Measurements from ENCODE around the gene LTBP2. TPM values are rescaled to one million over a fixed set of nuclear protein-coding genes. Genes with fewer than 3 reads are reported as not detected.

Gene LTBP2
- total and polyA plus RNA-seq, 3 experiments from 2014 or later = 0.24 to 0.83 (median 0.42) TPM

DNA sequence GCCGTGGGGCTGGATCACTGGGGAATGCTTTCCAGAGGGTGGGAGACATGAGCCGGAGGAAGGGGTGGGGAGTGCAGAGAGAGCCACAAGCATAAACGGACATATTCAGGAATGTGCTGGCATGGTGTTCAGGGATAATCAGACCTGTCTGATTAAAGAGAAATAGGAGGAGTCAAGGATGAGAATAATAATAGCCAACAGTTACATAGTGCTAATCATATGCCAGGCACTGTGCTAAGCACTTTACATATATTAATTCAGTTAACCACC, 43.7 kb downstream of the LTBP2 start:
- Mint-ChIP-seq H3K4me1 (peaks cover 20 to 25% (median 22%) of the 10 kb centered on the region in 3 donors), H3K27ac (no peak overlapping the region), H3K4me3 (no peak overlapping the region), H3K9me3 (no peaks in the 10 kb centered on the region), H3K36me3 (peaks cover 0 to 2% (median 0%) of the 10 kb centered on the region in 3 donors), H3K27me3 (peaks cover 20 to 54% of the 10 kb centered on the region in 2 donors)
- Histone ChIP-seq H3K9me3 (ENCODE audit: low read length) (no peaks in the 10 kb centered on the region), H3K4me3 (ENCODE audit: low read length) (no peak overlapping the region), H3K4me1 (ENCODE audit: insufficient read depth, low read length) (peaks cover 20% of the 10 kb centered on the region), H3K27me3 (ENCODE audit: insufficient read depth, low read length, poor library complexity, severe bottlenecking) (peaks cover 28% of the 10 kb centered on the region), H3K36me3 (ENCODE audit: insufficient read depth, low read length) (no peaks in the 10 kb centered on the region), H3K27ac (ENCODE audit: low read depth, low read length) (no peak overlapping the region)
- ChIA-PET CTCF (no interaction called here), POLR2A (no interaction called here)
- no peak for DNase-seq

DNA sequence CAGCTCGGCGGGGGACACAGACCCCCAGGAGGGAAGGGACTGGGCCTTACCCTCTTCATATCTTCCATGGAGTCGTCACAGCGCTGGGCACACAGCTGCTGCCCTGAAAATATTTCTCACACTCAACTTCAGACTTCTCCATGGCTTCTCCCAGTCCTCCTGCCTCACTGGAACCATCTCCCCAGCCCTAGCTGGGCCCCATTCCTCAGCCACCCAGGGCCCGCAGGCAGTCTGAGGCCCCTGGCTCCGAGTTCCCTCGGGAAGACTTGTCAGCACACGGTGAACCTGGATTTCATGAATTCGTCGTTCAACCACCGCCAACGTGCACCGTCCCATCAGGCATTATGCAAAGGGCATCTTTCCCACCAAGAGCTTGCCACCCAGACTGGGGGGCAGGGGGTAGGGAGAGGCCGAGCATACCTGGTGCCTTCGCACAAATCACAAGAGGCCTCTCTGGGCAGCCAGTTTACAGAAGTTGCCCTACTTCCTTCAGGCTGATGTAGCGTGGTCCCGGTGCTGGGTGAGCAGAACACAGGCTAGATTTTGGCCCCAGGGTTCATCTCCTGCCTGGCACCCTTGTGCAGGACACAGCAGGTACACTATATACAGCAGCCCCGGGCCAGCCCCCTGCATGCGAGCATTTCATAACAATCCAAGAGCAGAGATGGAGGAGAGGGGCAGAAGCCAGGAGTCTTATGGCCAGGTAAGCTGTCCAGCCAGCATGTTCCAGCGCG, 44.2 kb downstream of the LTBP2 start:
- Mint-ChIP-seq H3K27me3 (peaks cover 20 to 54% of the 10 kb centered on the region in 2 donors), H3K9me3 (no peaks in the 10 kb centered on the region), H3K36me3 (peaks cover 0 to 2% (median 0%) of the 10 kb centered on the region in 3 donors), H3K27ac (no peak overlapping the region), H3K4me3 (no peak overlapping the region), H3K4me1 (peaks cover 15 to 20% (median 17%) of the 10 kb centered on the region in 3 donors)
- Histone ChIP-seq H3K9me3 (ENCODE audit: low read length) (no peaks in the 10 kb centered on the region), H3K27me3 (ENCODE audit: insufficient read depth, low read length, poor library complexity, severe bottlenecking) (peaks cover 28% of the 10 kb centered on the region), H3K36me3 (ENCODE audit: insufficient read depth, low read length) (no peaks in the 10 kb centered on the region), H3K27ac (ENCODE audit: low read depth, low read length) (no peak overlapping the region), H3K4me1 (ENCODE audit: insufficient read depth, low read length) (peaks cover 15% of the 10 kb centered on the region), H3K4me3 (ENCODE audit: low read length) (no peak overlapping the region)
- CTCF ChIA-PET = no interaction called here
- DNase-seq = no peak
- POLR2A ChIA-PET = no interaction called here

DNA sequence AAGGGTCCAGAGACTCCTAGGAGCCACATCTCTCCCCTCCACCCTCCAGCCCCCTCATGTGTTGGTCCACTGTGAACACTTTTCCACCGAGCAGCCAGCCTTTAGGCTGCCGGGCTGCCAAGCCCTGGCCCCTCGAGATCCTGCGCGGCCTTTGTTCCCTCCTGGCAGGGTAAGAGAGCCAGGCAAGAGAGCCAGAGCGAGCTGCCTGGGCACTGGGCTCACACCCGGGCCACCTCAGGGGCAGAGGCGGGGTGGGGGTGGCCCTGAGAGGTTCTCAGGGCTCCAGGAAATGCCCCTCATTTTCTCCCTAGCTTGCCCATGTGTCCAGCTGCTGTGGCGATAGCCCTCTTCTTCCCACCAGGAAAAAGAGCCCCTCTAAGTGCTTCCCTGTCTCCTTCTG, 44.8 kb downstream of the LTBP2 start:
- Mint-ChIP-seq H3K4me3 (no peak overlapping the region), H3K27me3 (peaks cover 20 to 54% of the 10 kb centered on the region in 2 donors), H3K36me3 (peaks cover 0 to 2% (median 0%) of the 10 kb centered on the region in 3 donors), H3K27ac (no peak overlapping the region), H3K4me1 (peaks cover 9 to 14% (median 11%) of the 10 kb centered on the region in 3 donors), H3K9me3 (no peaks in the 10 kb centered on the region)
- ChIA-PET CTCF (no interaction called here), POLR2A (no interaction called here)
- Histone ChIP-seq H3K4me3 (ENCODE audit: low read length) (no peak overlapping the region), H3K36me3 (ENCODE audit: insufficient read depth, low read length) (no peaks in the 10 kb centered on the region), H3K4me1 (ENCODE audit: insufficient read depth, low read length) (peaks cover 9% of the 10 kb centered on the region), H3K9me3 (ENCODE audit: low read length) (no peaks in the 10 kb centered on the region), H3K27ac (ENCODE audit: low read depth, low read length) (no peak overlapping the region), H3K27me3 (ENCODE audit: insufficient read depth, low read length, poor library complexity, severe bottlenecking) (peaks cover 27% of the 10 kb centered on the region)
- no peak for DNase-seq

DNA sequence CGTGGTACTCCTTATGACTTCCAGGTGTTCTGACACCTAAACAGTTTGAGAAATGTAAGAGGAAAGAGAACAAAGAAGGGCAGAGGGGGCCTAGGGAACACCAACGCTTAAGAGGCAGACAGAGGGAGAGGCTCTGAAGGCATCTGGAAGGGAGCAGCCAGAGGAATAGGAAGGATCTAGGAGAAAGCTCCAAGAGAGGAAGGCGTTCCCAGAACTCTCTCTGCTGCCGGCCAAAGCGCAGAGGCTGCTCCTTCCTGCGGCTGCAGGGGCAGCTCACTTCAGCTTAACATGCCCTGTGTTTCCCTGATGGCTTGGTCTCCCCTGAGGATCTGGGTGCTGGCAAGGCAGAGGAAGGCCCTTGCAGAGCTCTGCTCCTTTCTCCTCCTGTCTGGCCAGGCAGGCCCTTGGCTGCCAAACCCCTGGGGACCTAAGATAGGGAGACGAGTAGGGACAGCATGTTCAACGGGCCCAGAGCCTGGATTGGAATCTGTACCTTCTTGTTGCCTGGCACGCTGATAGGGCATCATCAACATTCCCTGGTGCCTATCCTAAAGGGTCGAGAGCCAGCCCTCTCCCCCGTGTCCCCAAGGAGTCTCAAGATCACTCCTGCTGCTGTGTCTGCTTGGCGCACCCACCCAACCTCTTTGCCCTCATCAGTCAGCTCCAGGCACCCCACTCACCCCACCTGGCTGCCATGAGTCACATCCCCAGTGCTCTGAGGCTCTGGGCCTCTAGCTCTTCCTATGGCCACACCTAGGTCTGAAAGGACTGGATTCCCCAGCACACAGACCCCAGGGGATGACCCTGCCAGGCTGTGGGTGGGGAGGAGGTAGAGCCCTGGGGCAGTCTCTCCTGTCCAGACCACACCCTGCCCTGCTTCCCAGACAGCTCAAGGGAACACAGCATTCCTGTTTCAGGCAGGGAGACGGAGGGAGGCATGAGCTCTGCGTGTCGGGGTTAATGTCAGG, 45.6 kb downstream of the LTBP2 start:
- peaks cover 0 to 1% (median 0%) of the 10 kb centered on the region in 5 donors for H3K9me3 Mint-ChIP-seq
- Histone ChIP-seq H3K4me1 (ENCODE audit: insufficient read depth, low read length) (peaks cover 1% of the 10 kb centered on the region), H3K36me3 (ENCODE audit: insufficient read depth, low read length) (no peaks in the 10 kb centered on the region), H3K27me3 (ENCODE audit: insufficient read depth, low read length, poor library complexity, severe bottlenecking) (peaks cover 20% of the 10 kb centered on the region), H3K9me3 (ENCODE audit: low read length) (no peaks in the 10 kb centered on the region), H3K4me3 (ENCODE audit: low read length) (no peak overlapping the region), H3K27ac (ENCODE audit: low read depth, low read length) (no peak overlapping the region)
- H3K27ac Mint-ChIP-seq = no peak overlapping the region
- peaks cover 17 to 52% of the 10 kb centered on the region in 2 donors for H3K27me3 Mint-ChIP-seq
- ChIA-PET POLR2A (no interaction called here), CTCF (no interaction called here)
- DNase-seq = no peak
- peaks cover 1 to 7% (median 3%) of the 10 kb centered on the region in 3 donors for H3K4me1 Mint-ChIP-seq
- H3K36me3 Mint-ChIP-seq = peaks cover 0 to 2% (median 0%) of the 10 kb centered on the region in 3 donors
- no peak overlapping the region for H3K4me3 Mint-ChIP-seq

DNA sequence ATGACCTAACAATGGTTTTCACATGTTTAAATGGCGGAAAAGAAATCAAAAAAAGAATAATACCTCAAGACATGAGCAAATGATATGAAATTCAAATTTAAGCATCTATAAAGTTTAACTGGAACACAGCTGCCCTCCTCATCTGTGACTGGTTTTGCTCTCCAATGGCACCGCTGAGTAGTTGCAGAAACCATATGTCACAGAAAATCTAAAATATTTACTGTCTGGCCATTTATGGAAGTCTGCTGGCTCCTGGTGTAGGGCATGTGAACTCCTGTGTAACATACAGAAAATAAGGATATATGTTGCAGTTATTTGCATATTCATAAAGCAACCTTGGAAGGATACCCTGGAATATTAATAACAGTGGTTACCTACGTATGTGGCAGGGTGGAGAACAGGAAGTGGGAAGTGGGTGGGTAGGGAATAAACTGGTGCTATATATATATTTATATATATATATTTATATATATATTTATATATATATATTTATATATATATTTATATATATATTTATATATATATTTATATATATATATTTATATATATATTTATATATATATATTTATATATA, 48.4 kb downstream of the LTBP2 start:
- H3K36me3 Mint-ChIP-seq = peaks cover 0 to 2% (median 0%) of the 10 kb centered on the region in 3 donors
- H3K4me3 ChIP-seq (ENCODE audit: low read length) = no peak overlapping the region
- H3K27ac Mint-ChIP-seq = no peak overlapping the region
- H3K4me1 Mint-ChIP-seq = no peaks in the 10 kb centered on the region
- no peak overlapping the region for H3K27ac ChIP-seq (ENCODE audit: low read depth, low read length)
- peaks cover 0 to 1% (median 0%) of the 10 kb centered on the region in 5 donors for H3K9me3 Mint-ChIP-seq
- no peaks in the 10 kb centered on the region for H3K36me3 ChIP-seq (ENCODE audit: insufficient read depth, low read length)
- H3K27me3 ChIP-seq (ENCODE audit: insufficient read depth, low read length, poor library complexity, severe bottlenecking) = no peaks in the 10 kb centered on the region
- no peaks in the 10 kb centered on the region for H3K4me1 ChIP-seq (ENCODE audit: insufficient read depth, low read length)
- ChIA-PET CTCF (no interaction called here), POLR2A (no interaction called here)
- peaks cover 12 to 29% of the 10 kb centered on the region in 2 donors for H3K27me3 Mint-ChIP-seq
- no peaks in the 10 kb centered on the region for H3K9me3 ChIP-seq (ENCODE audit: low read length)
- no peak for DNase-seq
- no peak overlapping the region for H3K4me3 Mint-ChIP-seq

DNA sequence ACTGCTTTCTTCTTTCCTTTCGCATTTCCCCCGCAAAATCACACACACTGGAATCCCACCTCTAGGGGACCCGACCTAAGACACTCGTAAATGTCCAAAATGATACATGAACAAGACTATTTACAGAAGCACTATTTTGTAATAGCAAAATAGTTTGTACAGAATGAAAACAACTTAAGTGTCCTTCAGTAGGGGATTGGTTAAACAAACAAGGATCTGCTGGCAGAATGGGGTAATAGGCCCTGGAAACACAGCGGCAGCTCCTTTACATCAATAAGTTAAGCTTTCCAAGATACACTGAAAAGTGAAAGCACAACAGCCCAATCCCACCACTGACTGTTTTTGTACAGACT, 48.8 kb downstream of the LTBP2 start:
- H3K27me3 Mint-ChIP-seq = peaks cover 12 to 26% of the 10 kb centered on the region in 2 donors
- ChIA-PET POLR2A (no interaction called here), CTCF (no interaction called here)
- Histone ChIP-seq H3K4me1 (ENCODE audit: insufficient read depth, low read length) (no peaks in the 10 kb centered on the region), H3K9me3 (ENCODE audit: low read length) (no peaks in the 10 kb centered on the region), H3K4me3 (ENCODE audit: low read length) (no peak overlapping the region), H3K36me3 (ENCODE audit: insufficient read depth, low read length) (no peaks in the 10 kb centered on the region), H3K27me3 (ENCODE audit: insufficient read depth, low read length, poor library complexity, severe bottlenecking) (no peaks in the 10 kb centered on the region), H3K27ac (ENCODE audit: low read depth, low read length) (no peak overlapping the region)
- peaks cover 0 to 2% (median 0%) of the 10 kb centered on the region in 3 donors for H3K36me3 Mint-ChIP-seq
- H3K9me3 Mint-ChIP-seq = peaks cover 0 to 1% (median 0%) of the 10 kb centered on the region in 5 donors
- H3K4me1 Mint-ChIP-seq = no peaks in the 10 kb centered on the region
- no peak overlapping the region for H3K4me3 Mint-ChIP-seq
- no peak for DNase-seq
- no peak overlapping the region for H3K27ac Mint-ChIP-seq

DNA sequence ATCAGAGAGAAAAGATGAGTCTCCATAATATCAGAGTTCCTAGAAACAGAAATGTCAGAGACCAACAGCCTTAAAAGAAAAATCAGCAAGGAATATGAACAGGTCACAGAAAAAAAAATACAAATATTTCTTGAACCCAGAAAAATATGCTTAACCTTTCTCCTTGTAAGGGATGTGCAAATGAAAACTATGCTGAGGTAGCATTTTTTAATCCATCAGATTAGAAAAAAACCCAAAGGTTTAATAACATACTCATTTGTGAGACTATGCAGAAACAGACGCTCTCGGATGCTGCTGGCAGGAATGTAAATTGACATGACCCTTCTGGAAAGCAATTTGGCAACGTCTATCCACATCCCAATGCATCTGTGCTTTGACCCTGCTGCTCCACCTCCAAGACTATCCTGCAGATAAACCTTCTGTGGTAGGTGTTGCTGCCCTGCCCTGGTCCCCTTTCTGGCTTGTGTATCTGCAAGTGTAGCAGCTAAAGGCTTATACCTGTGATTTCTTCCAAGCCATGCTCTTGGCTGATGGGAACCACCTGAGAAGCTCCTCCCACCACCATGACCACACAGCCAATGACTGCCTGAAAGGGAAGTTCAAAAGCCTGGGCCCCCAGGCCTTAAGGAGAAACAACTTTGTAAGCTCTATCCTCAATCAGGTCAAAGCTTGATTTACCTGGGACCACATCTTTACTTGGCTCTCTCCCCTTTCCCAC, 49.4 kb downstream of the LTBP2 start:
- Histone ChIP-seq H3K36me3 (ENCODE audit: insufficient read depth, low read length) (no peaks in the 10 kb centered on the region), H3K4me3 (ENCODE audit: low read length) (no peak overlapping the region), H3K27me3 (ENCODE audit: insufficient read depth, low read length, poor library complexity, severe bottlenecking) (no peaks in the 10 kb centered on the region), H3K27ac (ENCODE audit: low read depth, low read length) (no peak overlapping the region), H3K9me3 (ENCODE audit: low read length) (no peaks in the 10 kb centered on the region), H3K4me1 (ENCODE audit: insufficient read depth, low read length) (no peaks in the 10 kb centered on the region)
- Mint-ChIP-seq H3K4me3 (peak overlapping the region in 1 of 7 donors; percentile 45), H3K36me3 (peaks cover 0 to 2% (median 0%) of the 10 kb centered on the region in 3 donors), H3K27ac (no peak overlapping the region), H3K27me3 (peaks cover 8 to 22% of the 10 kb centered on the region in 2 donors), H3K4me1 (no peaks in the 10 kb centered on the region), H3K9me3 (peaks cover 0 to 1% (median 0%) of the 10 kb centered on the region in 5 donors)
- POLR2A ChIA-PET = no interaction called here
- DNase-seq = no peak
- CTCF ChIA-PET = no interaction called here

Data from CD8-positive, alpha-beta memory T cell (primary cell).